ENCODE data around the gene UNC119.

UNC119 gene

GRCh38 chr17:28552176-28552999, at the start of gene UNC119:
Gene UNC119, minus strand, starts transcription at chr17:28552624. Its CDS starts 67 bp downstream, at chr17:28552557.
- DNase-seq (ENCODE audit: extremely low spot score) = peak; percentile 94
- POLR2A ChIA-PET = no interaction called here
- CTCF ChIA-PET = interaction anchor here (1.0 to 6.3 kb wide), 5 partner anchors 15 to 60 kb away, joined by 3 to 83 read pairs (median 4); partner anchors contain the start of gene PIGS
- no peak for TF ChIP-seq CTCF (IDR thresholded peaks at IDR 0.05; ENCODE audit: control extremely low read depth, extremely low read depth, low read depth, missing control alignments)

- ChIA-PET POLR2A (interaction anchor here (0.8 to 1.2 kb wide), 8 partner anchors 11 to 239 kb away, joined by 3 to 8 read pairs (median 4); partner anchors contain the start of genes ALDOC, BLTP2, PIGS and RPL23A), CTCF (interaction anchor here (0.8 to 3.3 kb wide), 6 partner anchors 12 to 115 kb away, joined by 3 to 23 read pairs (median 6); no protein-coding TSS in a partner anchor)
- peak; percentile 73 for DNase-seq (ENCODE audit: extremely low spot score)
- TF ChIP-seq CTCF (IDR thresholded peaks at IDR 0.05; ENCODE audit: control extremely low read depth, extremely low read depth, low read depth, missing control alignments) = no peak
These were observed 47.1 kb upstream of the UNC119 start for GRCh38 chr17:28599311-28600184.

- DNase-seq (ENCODE audit: extremely low spot score) = peak; percentile 100
- ChIA-PET POLR2A (interaction anchor here (0.8 to 1.2 kb wide), 9 partner anchors 12 to 238 kb away, joined by 3 to 8 read pairs (median 3); partner anchors contain the start of genes ALDOC, BLTP2, PIGS and RPL23A), CTCF (interaction anchor here (0.8 to 3.3 kb wide), 9 partner anchors 12 to 114 kb away, joined by 3 to 23 read pairs (median 6); partner anchors contain the start of gene RSKR)
- no peak for TF ChIP-seq CTCF (IDR thresholded peaks at IDR 0.05; ENCODE audit: control extremely low read depth, extremely low read depth, low read depth, missing control alignments)
These were observed 46.4 kb upstream of the UNC119 start, which contains the start of gene SPAG5 for GRCh38 chr17:28598799-28599310. Gene SPAG5, minus strand, starts transcription at chr17:28599025. Its CDS starts 79 bp downstream, at chr17:28598946.

GRCh38 chr17:28598389-28598788, 46.0 kb upstream of the UNC119 start:
- CTCF ChIA-PET = interaction anchor here (1.5 to 2.6 kb wide), 4 partner anchors 14 to 51 kb away, joined by 4 to 9 read pairs (median 7); partner anchors contain the start of gene RSKR

GRCh38 chr17:28597606-28598383, 45.4 kb upstream of the UNC119 start:
- CTCF ChIA-PET = interaction anchor here (1.5 to 2.7 kb wide), 5 partner anchors 14 to 51 kb away, joined by 4 to 9 read pairs (median 7); partner anchors contain the start of genes ALDOC and RSKR
- DNase-seq (ENCODE audit: extremely low spot score) = no peak
- POLR2A ChIA-PET = interaction anchor here (0.6 to 0.9 kb wide), 4 partner anchors 8 to 113 kb away, joined by 3 to 4 read pairs (median 3); partner anchors contain the start of gene PIGS

More at GRCh38 chr17:28598389-28598788, 46.0 kb upstream of the UNC119 start:
- POLR2A ChIA-PET = interaction anchor here (0.9 kb wide), 1 partner anchor 27 kb away, joined by 3 read pairs; the partner anchor contains the start of gene PIGS
- TF ChIP-seq CTCF (IDR thresholded peaks at IDR 0.05; ENCODE audit: control extremely low read depth, extremely low read depth, low read depth, missing control alignments) = no peak
- DNase-seq (ENCODE audit: extremely low spot score) = no peak

More at GRCh38 chr17:28597606-28598383, 45.4 kb upstream of the UNC119 start:
- no peak for TF ChIP-seq CTCF (IDR thresholded peaks at IDR 0.05; ENCODE audit: control extremely low read depth, extremely low read depth, low read depth, missing control alignments)
